GM06990 (cell line): ENCODE measurements around the gene EFHC1.
A peak's percentile ranks its signal among the peaks of the same experiment; 100 is the strongest.

Experiments
- DNase-seq: peaks from one replicate; pipeline ENCODE4 v3.0.0-alpha.2; 2011; ENCODE audit not compliant: insufficient read length; ENCODE audit errors: extremely low read depth
- H3K27me3 ChIP-seq: replicated peaks from 2 replicates; pipeline ENCODE4 v1.6.0; 2011; ENCODE audit warnings: low read length; ENCODE audit not compliant: control insufficient read depth, insufficient read depth
- H3K36me3 ChIP-seq: 2 replicates; pipeline ENCODE4 v1.5.1; 2011; ENCODE audit warnings: low read length; ENCODE audit not compliant: control insufficient read depth, insufficient read depth
- H3K4me3 ChIP-seq: replicated peaks from 2 replicates; pipeline ENCODE4 v1.5.1; 2011; ENCODE audit warnings: low read depth, mild to moderate bottlenecking, control low read depth, low read length
- CTCF ChIP-seq: IDR thresholded peaks from 2 replicates; pipeline ENCODE4 v1.5.1; 2011; ENCODE audit warnings: low read length, control low read depth, mild to moderate bottlenecking, inconsistent platforms; ENCODE audit not compliant: insufficient read depth, poor library complexity, severe bottlenecking

Gene EFHC1

GRCh38 chr6:52503851-52504781, 84.0 kb downstream of the EFHC1 start:
- Histone ChIP-seq H3K4me3 (no peak overlapping the region), H3K36me3 (peaks cover 41% of the 10 kb centered on the region), H3K27me3 (no peaks in the 10 kb centered on the region)
- no peak for DNase-seq
- TF ChIP-seq CTCF: no peak

DNA sequence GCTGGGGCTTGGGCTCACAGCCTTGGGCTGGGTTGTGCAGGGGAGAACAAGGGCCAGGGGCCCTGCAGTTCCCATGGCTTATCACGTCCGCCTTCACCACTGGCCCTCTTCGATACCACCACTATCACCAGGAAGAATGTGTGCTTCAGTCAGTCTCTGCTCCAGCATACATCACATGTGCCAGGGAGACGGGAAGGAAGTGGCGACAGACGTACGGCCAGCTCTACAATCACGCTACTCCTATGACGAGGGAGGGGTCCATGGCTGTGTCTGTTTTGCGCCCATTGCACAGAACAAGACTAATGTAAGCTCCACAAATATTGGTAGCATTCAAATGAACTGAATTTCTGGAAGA, 84.6 kb downstream of the EFHC1 start:
- DNase-seq: no peak
- peaks cover 44% of the 10 kb centered on the region for H3K36me3 ChIP-seq
- no peak overlapping the region for H3K4me3 ChIP-seq
- H3K27me3 ChIP-seq: no peaks in the 10 kb centered on the region
- no peak for TF ChIP-seq CTCF

- Histone ChIP-seq H3K36me3 (peaks cover 48% of the 10 kb centered on the region), H3K27me3 (no peaks in the 10 kb centered on the region), H3K4me3 (no peak overlapping the region)
- DNase-seq: no peak
- TF ChIP-seq CTCF: peak; percentile 25
These were observed 85.7 kb downstream of the EFHC1 start for GRCh38 chr6:52505726-52506409.

- Histone ChIP-seq H3K27me3 (no peaks in the 10 kb centered on the region), H3K36me3 (peaks cover 52% of the 10 kb centered on the region), H3K4me3 (no peak overlapping the region)
- TF ChIP-seq CTCF: no peak
- DNase-seq: no peak
These were observed 86.3 kb downstream of the EFHC1 start for GRCh38 chr6:52506476-52506875.

DNA sequence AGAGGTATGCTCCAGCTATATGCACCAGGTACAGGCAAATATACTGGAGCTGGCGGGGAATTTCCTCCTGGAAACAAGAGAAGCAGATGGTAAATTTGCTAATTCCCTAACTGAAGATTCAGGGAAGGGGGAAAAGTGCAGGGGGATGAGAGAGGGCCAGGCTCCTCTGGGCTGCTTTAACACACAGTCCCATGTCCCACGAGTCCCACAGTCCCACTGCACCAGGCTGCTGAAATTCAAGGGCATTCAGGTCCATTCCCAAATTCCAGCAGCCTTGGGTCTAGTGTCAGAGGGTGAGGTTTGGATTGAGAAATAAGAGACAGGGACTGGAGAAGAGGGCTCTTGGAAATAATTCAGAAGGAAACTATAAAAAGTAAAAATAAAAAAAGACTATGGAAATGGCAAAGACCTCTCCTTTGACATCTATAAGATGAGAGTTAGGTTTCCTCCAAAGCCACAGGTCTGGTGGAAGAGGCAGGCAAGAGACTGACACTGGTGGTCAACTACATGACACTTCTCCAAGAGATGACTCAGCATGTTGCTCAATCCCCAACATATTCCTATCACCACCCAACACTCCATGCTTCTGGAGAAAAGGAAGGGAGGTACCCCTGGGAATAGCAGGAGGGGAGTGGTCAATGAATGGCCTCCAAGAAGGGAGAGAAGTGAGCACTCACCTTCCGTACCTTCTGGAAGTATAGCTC, 87.6 kb downstream of the EFHC1 start:
- no peak for DNase-seq
- Histone ChIP-seq H3K27me3 (no peaks in the 10 kb centered on the region), H3K36me3 (peaks cover 55% of the 10 kb centered on the region), H3K4me3 (no peak overlapping the region)
- TF ChIP-seq CTCF: no peak
